Aorta (tissue), 5 donors: ENCODE data around the gene PLD5. TPM values are rescaled to one million over a fixed set of nuclear protein-coding genes. Genes with fewer than 3 reads are reported as not detected.

ENCODE experiments used
- ATAC-seq: fragments of 200-7000 bp; cut with Tn5 transposase; one replicate; pipeline ENCODE4 v1.9.1; 2022; ENCODE audit warnings: moderate library complexity; ENCODE audit not compliant: low FRiP score
- DNase-seq, 2 donors: peaks; one replicate each; pipeline ENCODE4 v3.0.0-alpha.2; 2020
- H3K27ac ChIP-seq, 2 donors: one replicate each; pipeline ENCODE4 v1.5.1; 2013; ENCODE audit warnings: low read length in 2 of 2, mild to moderate bottlenecking in 2 of 2, moderate library complexity in 2 of 2, control low read depth in 1 of 2, inconsistent platforms in 1 of 2, low read depth in 1 of 2
- H3K27me3 ChIP-seq, 2 donors: one replicate each; pipeline ENCODE4 v1.6.1; 2013; ENCODE audit warnings: control low read depth in 1 of 2, low read length in 1 of 2, mild to moderate bottlenecking in 1 of 2, moderate library complexity in 1 of 2; ENCODE audit not compliant: insufficient read depth in 2 of 2, control insufficient read depth in 1 of 2
- H3K36me3 ChIP-seq, 2 donors: one replicate each; pipeline ENCODE4 v1.6.1; 2013; ENCODE audit warnings: control low read depth in 1 of 2, low read length in 1 of 2, mild to moderate bottlenecking in 1 of 2; ENCODE audit not compliant: insufficient read depth in 2 of 2, control insufficient read depth in 1 of 2
- H3K4me1 ChIP-seq, 2 donors: one replicate each; pipeline ENCODE4 v1.6.1; 2013; ENCODE audit warnings: low read length in 2 of 2, control low read depth in 1 of 2, mild to moderate bottlenecking in 1 of 2, moderate library complexity in 1 of 2; ENCODE audit not compliant: insufficient read depth in 2 of 2, control insufficient read depth in 1 of 2
- H3K4me3 ChIP-seq, 2 donors: one replicate each; pipeline ENCODE4 v1.5.1; 2013; ENCODE audit warnings: low read length in 2 of 2, control low read depth in 1 of 2, mild to moderate bottlenecking in 1 of 2
- H3K9me3 ChIP-seq: one replicate; pipeline ENCODE4 v1.6.1; 2013; ENCODE audit warnings: mild to moderate bottlenecking, low read length; ENCODE audit not compliant: control insufficient read depth
- WGBS, 2 donors: extraction: QIAGEN DNeasy Blood & Tissue Kit; methylation state at CpG; one replicate each; pipeline ENCODE4 v1.1.7; 2013; 5-methylcytosine and 5-hydroxymethylcytosine counted together
- intact Hi-C, 2 donors: fragments of 100-400 bp; cut with DNase I; formaldehyde crosslinking; loops; one replicate each; pipeline versions ENCODE4 v1.14.2 to v1.15.0; 2022
- polyA plus RNA-seq, 2 donors: library from polyadenylated mRNA; stranded (reverse); fragments of 200-250 nt; gene quantifications; one replicate each; pipeline ENCODE4 v1.2.3, GENCODE V29; 2013
- total RNA-seq, 2 donors: library from RNA; stranded (reverse); fragmentation: NEBNext Ultra II Directional; extraction: Animal tissue kit (Norgen Biotek cat#: 25700); gene quantifications; one replicate each; pipeline ENCODE4 v1.2.1, GENCODE V29; 2021
- donor health status: healthy with polysubstance abuse.
- donor health status: Bipolar disorder and iron deficiency.
- donor health status: DM: no; HTN: no; CAD: no.
- donor health status: DM: no; HTN: no; CAD: no.
- donor health status: DM: yes; HTN: yes; CAD: no.

The PLD5 gene
- total and polyA plus RNA-seq, 4 donors = 4.5 to 18.1 (median 10.1) TPM

DNA sequence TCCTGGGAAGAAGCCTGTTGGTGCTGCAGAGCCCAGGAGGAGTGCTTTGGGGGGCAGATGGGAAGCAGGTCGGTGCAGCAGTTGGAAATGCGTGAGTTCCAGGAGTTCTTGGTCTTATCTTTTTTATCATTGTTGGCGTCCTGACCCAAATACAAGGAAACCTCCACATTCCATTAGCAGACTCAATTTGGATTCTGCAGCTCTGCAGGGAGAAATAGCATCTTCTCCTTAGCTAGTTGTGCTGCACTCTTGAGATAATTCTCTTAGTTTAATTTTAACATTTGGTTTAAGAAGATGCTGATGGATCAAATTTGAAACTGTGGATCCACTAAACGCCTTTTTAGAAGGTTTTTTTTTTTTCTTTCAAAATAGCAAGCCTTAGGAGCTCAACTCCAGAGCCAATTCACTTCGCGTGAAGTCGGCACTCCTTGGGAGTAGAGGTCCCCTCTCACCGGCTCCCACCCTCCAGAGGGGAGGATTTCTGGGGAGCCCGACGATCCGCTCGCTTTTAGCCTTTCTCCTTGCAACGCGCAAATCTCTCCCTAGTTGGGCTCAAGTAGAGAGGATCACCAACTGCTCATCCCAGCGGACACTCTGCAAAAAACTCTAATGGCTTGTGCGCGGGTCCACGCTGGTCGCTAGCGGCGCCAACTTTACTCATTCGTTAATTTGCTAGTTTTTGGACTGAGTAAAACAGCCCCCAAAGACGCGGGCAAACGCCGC lies 1.3 kb downstream of the PLD5 start:
- H3K27me3 ChIP-seq = no peaks in the 10 kb centered on the region
- 0 to 3% methylated on average over 26 of the region's 26 CpGs for WGBS, 2 donors
- no peak for ATAC-seq

GRCh38 chr1:242522304-242522945 lies 2.1 kb downstream of the PLD5 start:
- no peaks in the 10 kb centered on the region for H3K27me3 ChIP-seq
- H3K27ac ChIP-seq = peak overlapping the region in 1 of 2 donors; percentile 20
- peaks cover 0 to 1% of the 10 kb centered on the region in 2 donors for H3K4me1 ChIP-seq
- H3K4me3 ChIP-seq = peak overlapping the region in 1 of 2 donors; percentile 74
- H3K36me3 ChIP-seq = no peaks in the 10 kb centered on the region
- DNase-seq = no peak
- ATAC-seq = no peak
- no peaks in the 10 kb centered on the region for H3K9me3 ChIP-seq
- intact Hi-C loops = loop anchor here (5.0 to 10.0 kb wide), 2 partner anchors 48 to 55 kb away; no protein-coding TSS in a partner anchor
- WGBS, 2 donors = 55 to 64% methylated on average over 6 of the region's 6 CpGs

More for the DNA sequence above, 1.3 kb downstream of the PLD5 start:
- Histone ChIP-seq H3K27ac (peak overlapping the region in 1 of 2 donors; percentile 20), H3K9me3 (no peaks in the 10 kb centered on the region), H3K4me1 (peaks cover 0 to 1% of the 10 kb centered on the region in 2 donors), H3K36me3 (no peaks in the 10 kb centered on the region), H3K4me3 (peak overlapping the region; percentile 72 to 74)
- intact Hi-C loops = loop anchor here (5.0 to 10.0 kb wide), 2 partner anchors 48 to 56 kb away; no protein-coding TSS in a partner anchor
- no peak for DNase-seq

- DNase-seq (no peak), ATAC-seq (no peak)
- Histone ChIP-seq H3K9me3 (no peaks in the 10 kb centered on the region), H3K27ac (no peak overlapping the region), H3K27me3 (no peaks in the 10 kb centered on the region), H3K4me1 (no peaks in the 10 kb centered on the region), H3K36me3 (no peaks in the 10 kb centered on the region), H3K4me3 (no peak overlapping the region)
- WGBS, 2 donors = 46 to 67% methylated on average over 2 of the region's 2 CpGs
- intact Hi-C loops = no loop called here
These were observed 8.9 kb downstream of the PLD5 start for GRCh38 chr1:242515555-242515954.

- H3K4me3 ChIP-seq = no peak overlapping the region
- no peak for ATAC-seq
- 96% methylated on average over 12 of the region's 12 CpGs for WGBS, 2 donors
- no peaks in the 10 kb centered on the region for H3K4me1 ChIP-seq
- no peak overlapping the region for H3K27ac ChIP-seq
- H3K27me3 ChIP-seq = no peaks in the 10 kb centered on the region
- DNase-seq = no peak
- intact Hi-C loops = no loop called here
- no peaks in the 10 kb centered on the region for H3K9me3 ChIP-seq
- no peaks in the 10 kb centered on the region for H3K36me3 ChIP-seq
These were observed 17.8 kb downstream of the PLD5 start for GRCh38 chr1:242506724-242507123.

DNA sequence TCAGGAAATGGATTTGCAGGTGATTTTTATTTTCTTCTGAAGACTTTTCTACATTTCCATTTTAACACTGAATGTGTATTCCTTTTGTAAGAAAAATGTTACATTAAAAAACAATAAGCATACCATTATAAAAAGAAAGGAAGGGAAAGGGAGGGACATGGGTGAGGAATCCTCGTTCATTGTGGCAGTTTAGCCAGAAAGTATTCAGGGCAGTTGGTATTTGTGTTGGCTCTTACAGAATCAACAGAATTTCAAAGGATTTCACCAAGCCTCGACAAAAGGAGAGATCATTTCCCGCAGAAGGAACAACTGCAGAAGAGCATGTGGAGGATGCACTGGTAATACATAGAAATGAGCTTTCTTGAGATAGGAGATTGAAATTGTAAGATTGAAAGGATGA lies 35.0 kb downstream of the PLD5 start:
- ATAC-seq = no peak
- peaks cover 0 to 2% of the 10 kb centered on the region in 2 donors for H3K4me1 ChIP-seq
- H3K4me3 ChIP-seq = no peak overlapping the region
- H3K36me3 ChIP-seq = no peaks in the 10 kb centered on the region
- peak overlapping the region in 1 of 2 donors; percentile 14 for H3K27ac ChIP-seq
- no peaks in the 10 kb centered on the region for H3K9me3 ChIP-seq
- DNase-seq = no peak
- no peaks in the 10 kb centered on the region for H3K27me3 ChIP-seq
- 11 to 16% methylated on average over 3 of the region's 3 CpGs for WGBS, 2 donors
- intact Hi-C loops = no loop called here

GRCh38 chr1:242477944-242478343 lies 46.6 kb downstream of the PLD5 start:
- Histone ChIP-seq H3K4me1 (no peaks in the 10 kb centered on the region), H3K36me3 (no peaks in the 10 kb centered on the region), H3K27me3 (no peaks in the 10 kb centered on the region), H3K4me3 (no peak overlapping the region), H3K9me3 (no peaks in the 10 kb centered on the region), H3K27ac (no peak overlapping the region)
- DNase-seq (no peak), ATAC-seq (no peak)
- WGBS, 2 donors = 2 to 6% methylated on average over 3 of the region's 3 CpGs
- intact Hi-C loops = loop anchor here in 1 of 2 donors (10.0 kb wide), 1 partner anchor 47 kb away; the partner anchor contains the start of gene PLD5

- DNase-seq = no peak
These were observed 53.7 kb downstream of the PLD5 start for GRCh38 chr1:242470774-242471173.

DNA sequence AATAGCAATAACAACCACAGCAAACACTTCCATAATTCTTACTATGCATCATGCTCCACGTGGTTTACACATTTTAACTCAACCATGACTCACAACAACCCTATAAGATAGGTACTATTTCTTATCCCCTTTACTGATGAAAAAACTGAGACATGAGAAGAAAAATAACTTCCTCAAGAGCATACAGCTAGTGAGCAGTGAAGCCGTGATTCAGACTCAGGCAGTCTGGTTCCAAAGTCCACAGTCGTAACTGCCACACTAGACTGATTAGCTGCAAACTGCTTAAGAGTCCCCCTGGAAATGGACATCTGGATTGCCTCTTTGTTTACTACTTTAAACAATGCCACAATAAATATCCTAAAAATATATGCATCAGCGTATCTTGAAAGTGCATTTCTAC lies 55.7 kb downstream of the PLD5 start:
- intact Hi-C loops = loop anchor here (5.0 to 10.0 kb wide), 3 partner anchors 54 to 859 kb away; partner anchors contain the start of gene PLD5 (in 1 of the 2)
- WGBS, 2 donors = 0 to 3% methylated on average over 4 of the region's 4 CpGs

More at GRCh38 chr1:242470774-242471173, 53.7 kb downstream of the PLD5 start:
- H3K4me1 ChIP-seq = peaks cover 0 to 2% of the 10 kb centered on the region in 2 donors
- ATAC-seq = no peak
- H3K27ac ChIP-seq = no peak overlapping the region
- 94 to 95% methylated on average over 6 of the region's 6 CpGs for WGBS, 2 donors
- no peaks in the 10 kb centered on the region for H3K27me3 ChIP-seq
- no peak overlapping the region for H3K4me3 ChIP-seq
- H3K9me3 ChIP-seq = no peaks in the 10 kb centered on the region
- intact Hi-C loops = loop anchor here in 1 of 2 donors (10.0 kb wide), 1 partner anchor 54 kb away; the partner anchor contains the start of gene PLD5
- H3K36me3 ChIP-seq = no peaks in the 10 kb centered on the region

More for the DNA sequence above, 55.7 kb downstream of the PLD5 start:
- no peak for DNase-seq
- Histone ChIP-seq H3K9me3 (no peaks in the 10 kb centered on the region), H3K27me3 (no peaks in the 10 kb centered on the region), H3K4me1 (peaks cover 0 to 2% of the 10 kb centered on the region in 2 donors), H3K27ac (no peak overlapping the region), H3K36me3 (no peaks in the 10 kb centered on the region), H3K4me3 (no peak overlapping the region)
- ATAC-seq = no peak
